Cerebellar nuclear complex (tissue), 1 donor: Measurements from ENCODE around the gene LPCAT3.

Experiments used
- DNase-seq, 2 experiments: peaks; one replicate each; lab custom pipeline; 2025; lab: John Stamatoyannopoulos, UW

Gene LPCAT3

GRCh38 chr12:6998715-6999451 is 19.4 kb downstream of the LPCAT3 start:
- DNase-seq = no peak

GRCh38 chr12:6996040-6996441 is 22.2 kb downstream of the LPCAT3 start:
- DNase-seq = peak; percentile 43 to 69

GRCh38 chr12:6987956-6988553 is 30.2 kb downstream of the LPCAT3 start:
- peak in 1 of 2 experiments; percentile 29 for DNase-seq

- no peak for DNase-seq
Observed at GRCh38 chr12:6982532-6982931, 35.7 kb downstream of the LPCAT3 start.

- DNase-seq = no peak
Observed at GRCh38 chr12:6981152-6982052, 36.9 kb downstream of the LPCAT3 start.

GRCh38 chr12:6980740-6981139 is 37.5 kb downstream of the LPCAT3 start:
- DNase-seq = no peak

- no peak for DNase-seq
Observed at GRCh38 chr12:6980075-6980474, 38.2 kb downstream of the LPCAT3 start.

- no peak for DNase-seq
Observed at GRCh38 chr12:6979453-6979852, 38.8 kb downstream of the LPCAT3 start.

- no peak for DNase-seq
Observed at GRCh38 chr12:6979021-6979420, 39.3 kb downstream of the LPCAT3 start.

- no peak for DNase-seq
Observed at GRCh38 chr12:6978611-6979011, 39.7 kb downstream of the LPCAT3 start.

GRCh38 chr12:6978188-6978587 is 40.1 kb downstream of the LPCAT3 start:
- no peak for DNase-seq

- DNase-seq = no peak
Observed at GRCh38 chr12:6977653-6978052, 40.6 kb downstream of the LPCAT3 start.

- no peak for DNase-seq
Observed at GRCh38 chr12:6975297-6976032, 42.8 kb downstream of the LPCAT3 start.

- no peak for DNase-seq
Observed at GRCh38 chr12:6974180-6974579, 44.1 kb downstream of the LPCAT3 start.

GRCh38 chr12:6970096-6970527 is 48.2 kb downstream of the LPCAT3 start:
- no peak for DNase-seq

- DNase-seq = no peak
Observed at GRCh38 chr12:6968426-6968825, 49.9 kb downstream of the LPCAT3 start.

- DNase-seq = no peak
Observed at GRCh38 chr12:6967651-6968100, 50.6 kb downstream of the LPCAT3 start.

- DNase-seq = no peak
Observed at GRCh38 chr12:6966351-6966750, 51.9 kb downstream of the LPCAT3 start.

- DNase-seq = no peak
Observed at GRCh38 chr12:6965714-6966113, 52.6 kb downstream of the LPCAT3 start.

- DNase-seq = peak in 1 of 2 experiments; percentile 34
Observed at GRCh38 chr12:6965026-6965661, 53.1 kb downstream of the LPCAT3 start.

- no peak for DNase-seq
Observed at GRCh38 chr12:6964605-6965025, 53.7 kb downstream of the LPCAT3 start.
